ENCODE data around the gene OSBPL3.
"Not testable (repeated sequence)": the region's sequence is repeated elsewhere in the genome, so short reads cannot be mapped to it uniquely, and the experiment has no call there.

Gene OSBPL3

DNA sequence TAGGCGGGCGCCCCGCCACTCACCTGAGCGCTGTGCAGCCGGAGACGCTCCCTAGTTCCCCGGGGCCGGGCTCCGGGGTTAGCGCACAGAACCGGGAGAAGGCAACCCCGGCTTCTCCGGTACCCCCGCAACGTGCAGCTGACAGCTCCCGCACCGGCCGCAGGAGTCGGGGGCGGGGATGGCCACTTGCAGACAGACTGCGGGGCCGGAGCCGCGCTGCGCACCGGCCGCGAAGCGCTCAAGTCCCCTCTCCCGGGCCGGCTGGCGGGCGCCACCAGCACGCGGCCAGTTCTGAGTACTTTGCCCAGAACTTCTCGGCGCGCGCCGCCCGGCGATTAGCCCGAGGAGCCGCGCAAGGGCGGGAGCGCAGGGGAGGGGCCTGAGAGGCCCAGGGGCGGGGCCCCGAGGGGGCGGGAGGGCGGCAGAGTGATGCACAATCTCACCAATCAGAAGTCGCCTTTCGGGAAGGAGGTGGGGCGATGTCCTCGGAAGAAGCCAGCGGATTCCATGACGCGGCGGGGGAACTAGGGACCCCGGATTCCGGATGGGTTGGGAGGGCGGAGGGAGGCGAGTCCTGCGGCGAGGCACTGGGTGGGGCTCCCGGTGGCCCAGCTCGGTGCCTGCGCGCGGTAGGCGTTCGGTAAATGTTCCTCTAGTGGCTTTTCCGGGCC, at the start of gene OSBPL3:
Gene OSBPL3, minus strand, starts transcription at position 316 of the 671 bp plus-strand sequence. CDS start 87,706 bp downstream, outside the sequence.
- peak; percentile 99 for DNase-seq

- no peak for DNase-seq
Measured at GRCh38 chr7:25029075-25029474, 49.1 kb upstream of the OSBPL3 start.

GRCh38 chr7:25028370-25029021, 48.5 kb upstream of the OSBPL3 start:
- no peak for DNase-seq

GRCh38 chr7:25026156-25026555, 46.2 kb upstream of the OSBPL3 start:
- DNase-seq = no peak

- DNase-seq = no peak
Measured at GRCh38 chr7:25025218-25025671, 45.3 kb upstream of the OSBPL3 start.

DNA sequence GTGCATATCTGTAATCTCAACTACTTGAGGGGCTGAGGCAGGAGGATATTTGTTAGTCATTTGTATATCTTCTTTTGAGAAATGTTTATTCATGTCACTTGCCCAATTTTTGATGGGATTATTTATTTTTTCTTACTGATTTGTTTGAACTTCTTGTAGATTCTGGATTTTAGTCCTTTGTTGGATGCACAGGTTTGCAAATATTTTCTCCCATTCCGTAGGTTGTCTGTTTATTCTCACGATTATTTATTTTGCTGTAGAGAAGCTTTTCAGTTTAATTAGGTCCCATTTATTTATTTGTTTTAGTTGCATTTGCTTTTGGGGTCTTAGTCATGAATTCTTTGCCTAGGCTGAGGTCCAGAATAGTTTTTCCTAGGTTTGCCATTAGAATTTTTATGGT, 44.1 kb upstream of the OSBPL3 start:
- DNase-seq = no peak

GRCh38 chr7:25017671-25018070, 37.7 kb upstream of the OSBPL3 start:
- DNase-seq = not testable (repeated sequence)

GRCh38 chr7:25014756-25015155, 34.8 kb upstream of the OSBPL3 start:
- no peak for DNase-seq

GRCh38 chr7:25012710-25013109, 32.7 kb upstream of the OSBPL3 start:
- not testable (repeated sequence) for DNase-seq

DNA sequence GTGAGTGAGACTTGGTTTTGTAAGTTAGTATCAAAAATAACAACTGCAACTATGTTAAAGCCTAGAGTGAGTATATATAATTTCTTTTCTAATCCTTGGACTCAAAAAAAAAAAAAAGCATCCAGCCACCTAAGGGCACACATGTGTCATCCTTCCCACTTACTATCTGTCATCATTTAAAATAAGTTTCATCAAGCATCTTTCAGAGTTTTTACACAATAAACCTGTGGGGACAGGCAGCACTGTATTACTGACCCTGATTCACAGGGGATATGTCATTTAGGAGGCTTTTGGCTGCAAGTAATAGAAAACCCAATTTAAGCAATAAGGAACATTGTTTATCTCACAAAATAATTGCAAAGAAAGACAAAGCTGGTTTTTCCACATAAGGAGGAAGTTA, 32.3 kb upstream of the OSBPL3 start:
- DNase-seq = no peak

- no peak for DNase-seq
Measured at GRCh38 chr7:25009257-25009656, 29.3 kb upstream of the OSBPL3 start.

DNA sequence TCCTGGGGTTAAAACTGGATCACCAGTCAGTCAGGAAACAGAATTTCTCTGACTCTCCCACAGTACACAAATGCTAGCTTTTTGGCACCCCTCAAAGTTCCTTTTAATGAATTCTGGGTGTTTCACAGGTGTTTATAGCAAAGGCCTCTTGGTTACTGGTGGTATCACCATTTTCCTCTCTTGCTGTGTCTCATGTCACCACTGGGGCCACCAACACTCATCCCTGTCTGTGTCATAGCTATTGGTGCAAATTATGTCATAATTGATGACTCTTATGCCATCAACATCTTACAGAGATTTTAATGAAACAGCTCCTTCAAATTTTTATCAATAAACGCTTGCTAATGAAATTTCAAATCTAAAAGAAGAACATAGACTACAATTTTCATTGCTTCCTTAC, 27.7 kb upstream of the OSBPL3 start:
- no peak for DNase-seq

DNA sequence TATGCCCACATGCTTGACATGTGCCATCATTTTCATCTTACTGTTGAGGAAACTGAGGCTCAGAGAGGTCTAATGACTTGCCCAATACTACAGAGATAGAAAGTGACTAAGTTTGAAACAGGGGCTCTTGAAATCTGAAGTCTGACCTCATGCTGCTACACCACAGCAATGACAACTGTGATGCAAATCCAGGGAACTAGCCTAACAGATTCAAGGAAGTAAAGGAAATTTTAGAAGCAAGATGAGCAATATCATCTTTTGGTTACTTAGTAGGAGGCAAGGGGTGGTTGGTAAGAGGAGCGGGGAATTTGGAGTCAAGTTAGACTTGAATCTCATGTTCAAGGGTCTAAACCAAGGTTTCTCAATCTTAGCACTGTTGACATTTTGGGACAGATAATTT, 26.3 kb upstream of the OSBPL3 start:
- DNase-seq = no peak

- DNase-seq = no peak
Measured at GRCh38 chr7:25005658-25006057, 25.7 kb upstream of the OSBPL3 start.

DNA sequence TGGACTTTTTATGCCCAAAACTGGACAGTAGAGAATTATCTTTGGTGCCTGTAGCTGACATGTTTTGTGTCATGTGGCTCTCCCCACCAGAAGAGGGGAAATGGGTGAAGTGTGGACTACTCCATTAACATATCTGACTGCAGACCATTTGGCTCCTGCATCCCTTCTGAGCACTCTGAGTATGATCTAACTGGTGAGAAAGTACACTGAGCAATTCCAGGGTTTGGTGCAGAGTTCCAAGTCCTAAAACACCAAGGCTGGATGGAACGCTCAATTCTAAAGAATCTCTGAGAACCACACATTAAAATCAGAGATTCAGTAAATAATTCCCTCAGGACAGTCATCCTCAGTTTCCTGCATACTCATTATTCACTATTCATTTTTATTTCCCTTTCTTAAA, 22.8 kb upstream of the OSBPL3 start:
- no peak for DNase-seq

- no peak for DNase-seq
Measured at GRCh38 chr7:24995466-24995865, 15.5 kb upstream of the OSBPL3 start.

DNA sequence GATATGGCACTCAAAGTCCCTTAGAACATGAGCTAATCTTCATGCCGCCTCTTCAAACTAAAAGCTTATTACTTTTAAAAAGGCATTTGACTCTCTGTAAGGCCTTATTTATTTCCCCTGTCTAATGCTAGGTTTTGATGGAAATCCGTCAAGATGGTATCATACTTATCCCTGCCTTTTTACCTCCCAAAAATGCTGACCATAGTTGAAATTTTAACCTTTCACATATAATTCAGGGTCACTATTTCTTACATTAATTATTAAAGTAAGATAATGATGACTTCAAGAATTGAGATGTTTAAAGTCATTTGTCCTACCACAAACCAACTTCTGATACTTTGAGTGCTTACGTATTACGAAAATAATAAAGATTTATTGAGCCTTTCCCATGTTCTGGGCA, 12.3 kb upstream of the OSBPL3 start:
- DNase-seq = no peak

GRCh38 chr7:24991353-24991752, 11.4 kb upstream of the OSBPL3 start:
- no peak for DNase-seq

DNA sequence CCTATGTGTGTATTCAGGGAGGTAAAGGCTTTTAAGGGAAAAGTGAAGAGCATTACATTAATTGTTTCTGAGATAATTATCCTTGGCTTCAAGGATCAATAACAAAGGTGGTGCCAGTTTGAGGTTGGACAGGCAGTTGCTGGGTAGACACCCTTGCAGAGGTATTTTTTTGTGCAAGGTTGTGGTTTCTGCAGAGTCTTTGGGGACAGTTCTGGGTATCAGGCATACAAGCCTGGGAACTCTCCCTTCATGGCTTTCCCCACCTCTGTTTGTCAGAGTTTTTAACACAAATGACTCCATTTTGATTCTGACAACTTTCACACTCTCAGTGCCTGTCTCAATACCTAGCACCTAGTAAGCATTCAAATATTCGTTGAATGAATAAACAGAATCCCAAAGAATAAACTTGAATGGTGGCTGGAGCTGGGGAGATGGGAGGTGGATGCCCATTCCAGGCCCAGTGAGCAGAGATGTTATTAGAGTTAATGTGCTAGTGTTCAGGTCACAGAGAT, 7.4 kb upstream of the OSBPL3 start:
- no peak for DNase-seq

GRCh38 chr7:24982917-24983316, 2.9 kb upstream of the OSBPL3 start:
- no peak for DNase-seq

DNA sequence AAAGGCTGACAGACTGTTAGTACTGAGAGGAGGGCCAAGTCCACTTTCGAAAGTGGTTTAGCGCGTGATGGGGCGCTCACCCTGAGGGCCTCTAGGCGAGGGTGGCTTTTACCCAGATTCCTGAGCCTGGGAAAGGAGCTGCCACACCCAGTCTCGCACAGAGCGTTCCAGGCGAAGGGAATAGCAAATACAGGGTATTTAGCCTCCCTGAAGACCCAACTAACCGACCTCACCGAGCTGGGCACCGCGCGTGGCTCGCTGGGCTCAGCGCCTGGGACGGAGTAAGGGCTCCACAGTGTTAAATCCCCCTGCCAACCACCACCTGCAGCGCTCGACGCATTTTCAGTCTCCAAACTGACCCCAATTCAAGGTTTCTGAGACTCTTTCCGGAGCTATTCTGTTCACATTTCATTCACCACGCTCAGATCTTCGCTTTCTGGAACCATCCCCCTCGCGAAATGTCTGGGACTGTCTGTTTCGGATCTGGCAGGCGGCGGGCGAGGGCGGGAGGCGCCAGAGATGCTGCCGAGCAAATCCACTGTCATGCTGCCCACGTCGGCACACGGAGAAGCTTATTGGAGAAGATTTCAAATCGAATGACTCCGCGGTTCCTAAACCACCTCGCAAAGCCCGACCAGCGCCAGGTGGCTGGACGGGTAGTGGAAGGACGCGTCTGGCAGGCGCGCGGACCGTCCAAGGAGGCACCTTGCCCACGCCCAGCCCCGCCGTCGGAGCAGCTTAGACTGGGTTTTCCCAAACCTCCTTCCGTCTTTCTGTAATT, 1.4 kb upstream of the OSBPL3 start:
- DNase-seq = peak; percentile 75

GRCh38 chr7:24980534-24981170, 674 bp upstream of the OSBPL3 start:
- DNase-seq = no peak

- DNase-seq = peak; percentile 60
Measured at GRCh38 chr7:24979470-24979862, 512 bp downstream of the OSBPL3 start.

Data from right forelimb (tissue), 1 donor.